M059J (cell line): ENCODE results near the gene ABCC4. TPM values are rescaled to one million over a fixed set of nuclear protein-coding genes. Genes with fewer than 3 reads are reported as not detected.

Source experiments
- DNase-seq: peaks from one replicate; pipeline ENCODE4 v3.0.0-alpha.2; 2012; ENCODE audit warnings: low read depth
- total RNA-seq: library from RNA; depleted of rRNA; stranded (reverse); fragments of >200 nt; shearing (Covaris generic); gene quantifications from 2 replicates; pipeline ENCODE4 v1.2.3, GENCODE V29; 2014

ABCC4 gene
- total RNA-seq, 1 experiment from 2014 or later, result 20.6 TPM

- DNase-seq, result no peak
Observed at GRCh38 chr13:94997126-94997525, 304.1 kb downstream of the ABCC4 start.

- no peak for DNase-seq
Observed at GRCh38 chr13:94996445-94996844, 304.8 kb downstream of the ABCC4 start.

GRCh38 chr13:94994506-94994905 is 306.7 kb downstream of the ABCC4 start:
- no peak for DNase-seq

- DNase-seq, result no peak
Observed at GRCh38 chr13:94993616-94994015, 307.6 kb downstream of the ABCC4 start.

- DNase-seq, result no peak
Observed at GRCh38 chr13:94992036-94992960, 309.0 kb downstream of the ABCC4 start.

- DNase-seq, result peak; percentile 24
Observed at GRCh38 chr13:94988654-94989053, 312.6 kb downstream of the ABCC4 start.

GRCh38 chr13:94987869-94988268 is 313.4 kb downstream of the ABCC4 start:
- peak; percentile 60 for DNase-seq

- DNase-seq, result no peak
Observed at GRCh38 chr13:94987081-94987480, 314.2 kb downstream of the ABCC4 start.

GRCh38 chr13:94984958-94985357 is 316.3 kb downstream of the ABCC4 start:
- no peak for DNase-seq

GRCh38 chr13:94978516-94978915 is 322.7 kb downstream of the ABCC4 start:
- peak; percentile 13 for DNase-seq

- DNase-seq, result no peak
Observed at GRCh38 chr13:94974015-94974951, 327.0 kb downstream of the ABCC4 start.

GRCh38 chr13:94972262-94972661 is 329.0 kb downstream of the ABCC4 start:
- no peak for DNase-seq
